GM21381 (cell line): ENCODE results near the gene CCDC32.
"Not testable (repeated sequence)": the region's sequence is repeated elsewhere in the genome, so short reads cannot be mapped to it uniquely, and the experiment has no call there.

Experiments used
- ATAC-seq: cut with Tn5 transposase; IDR thresholded peaks from one replicate; pipeline ENCODE4 v1.9.1; 2021; ENCODE audit warnings: mild to moderate bottlenecking, moderate library complexity; ENCODE audit not compliant: unreplicated experiment

The CCDC32 gene, protein sequence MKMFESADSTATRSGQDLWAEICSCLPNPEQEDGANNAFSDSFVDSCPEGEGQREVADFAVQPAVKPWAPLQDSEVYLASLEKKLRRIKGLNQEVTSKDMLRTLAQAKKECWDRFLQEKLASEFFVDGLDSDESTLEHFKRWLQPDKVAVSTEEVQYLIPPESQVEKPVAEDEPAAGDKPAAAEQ

DNA sequence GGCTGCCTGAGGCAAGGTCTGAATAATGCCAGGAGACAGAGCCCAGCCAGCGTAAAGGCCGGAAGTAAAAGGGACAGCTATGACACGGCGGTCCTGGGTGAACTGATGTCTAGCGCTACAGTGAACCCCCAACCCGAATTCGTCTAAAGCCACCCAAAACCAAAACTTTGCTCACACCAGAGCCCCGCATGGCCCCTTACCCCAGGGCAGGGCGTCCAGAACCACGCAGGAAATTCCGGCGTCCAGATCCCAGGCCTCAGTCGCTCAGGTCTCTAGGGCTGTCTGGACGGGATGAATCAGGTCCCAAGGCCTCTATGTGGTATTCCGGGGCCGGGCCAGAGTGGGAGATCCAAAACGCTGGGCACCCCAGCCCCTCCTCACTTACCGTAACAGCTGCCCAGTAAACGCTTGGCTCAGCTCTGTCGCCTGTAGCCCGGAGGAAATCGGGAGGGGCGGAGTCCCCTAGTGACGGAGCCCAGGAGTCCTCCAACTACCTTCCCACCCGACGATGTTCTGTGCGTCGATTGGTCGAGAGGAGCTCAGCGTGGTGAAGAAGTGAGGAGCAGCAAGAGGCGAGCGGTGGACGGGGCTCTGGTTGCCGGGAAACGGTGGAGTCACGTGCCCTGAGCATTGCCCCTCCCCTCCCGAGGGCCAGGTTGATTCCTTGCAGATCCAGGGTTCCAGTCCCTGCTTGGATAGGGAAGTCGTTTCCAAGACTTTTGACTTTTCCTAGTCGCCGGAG is at the start of gene CCDC32:
Gene CCDC32 (minus strand): TSS at position 452 of the 742 bp plus-strand sequence. CDS start 2,027 bp downstream, outside the sequence.
- ATAC-seq, result peak; percentile 94

GRCh38 chr15:40613080-40613479 is 48.2 kb upstream of the CCDC32 start:
- ATAC-seq, result no peak

GRCh38 chr15:40603935-40604334 is 39.1 kb upstream of the CCDC32 start:
- no peak for ATAC-seq

GRCh38 chr15:40600956-40601355 is 36.1 kb upstream of the CCDC32 start:
- ATAC-seq, result no peak

- ATAC-seq, result no peak
Measured at GRCh38 chr15:40598672-40599071, 33.8 kb upstream of the CCDC32 start.

DNA sequence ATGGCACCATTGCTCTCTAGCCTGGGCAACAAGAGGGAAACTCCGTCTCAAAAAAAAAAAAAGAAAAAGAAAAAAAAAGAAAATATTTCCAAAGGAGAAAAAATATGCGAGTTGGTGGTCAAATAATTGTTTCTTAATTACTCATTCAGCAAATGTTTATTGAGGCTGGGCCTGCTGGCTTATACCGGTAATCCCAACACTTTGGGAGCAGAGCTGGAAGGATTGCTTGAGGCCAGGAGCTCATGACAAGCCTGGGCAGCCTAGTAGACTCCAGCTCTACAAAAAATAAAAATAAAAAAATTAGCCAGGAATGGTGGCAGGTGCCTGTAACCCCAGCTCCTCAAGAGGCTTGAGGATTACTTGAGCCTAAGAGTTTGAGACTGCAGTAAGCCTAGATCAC is 33.3 kb upstream of the CCDC32 start:
- no peak for ATAC-seq

GRCh38 chr15:40597024-40597423 is 32.2 kb upstream of the CCDC32 start:
- ATAC-seq, result no peak

- ATAC-seq, result no peak
Measured at GRCh38 chr15:40595773-40596172, 30.9 kb upstream of the CCDC32 start.

DNA sequence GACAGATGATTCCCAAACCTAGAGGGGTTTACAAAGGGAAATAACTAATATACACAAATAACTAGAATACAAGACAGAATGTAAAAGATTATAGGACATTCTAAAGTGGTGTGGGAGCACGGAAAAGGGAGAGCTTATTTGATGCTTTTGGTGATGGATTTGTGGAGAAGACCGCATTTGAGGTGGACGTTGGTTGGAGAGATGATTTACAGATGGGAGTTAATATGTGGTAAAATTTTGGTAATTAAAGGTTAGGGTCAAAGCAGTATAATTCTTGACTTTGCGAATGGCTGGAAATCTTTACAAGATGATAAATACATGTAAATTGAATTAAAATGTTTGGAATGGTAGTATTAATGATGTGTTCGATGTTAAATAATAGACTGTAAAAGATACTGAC is 30.4 kb upstream of the CCDC32 start:
- ATAC-seq, result no peak

- ATAC-seq, result peak; percentile 47
Measured at GRCh38 chr15:40594429-40594836, 29.6 kb upstream of the CCDC32 start.

DNA sequence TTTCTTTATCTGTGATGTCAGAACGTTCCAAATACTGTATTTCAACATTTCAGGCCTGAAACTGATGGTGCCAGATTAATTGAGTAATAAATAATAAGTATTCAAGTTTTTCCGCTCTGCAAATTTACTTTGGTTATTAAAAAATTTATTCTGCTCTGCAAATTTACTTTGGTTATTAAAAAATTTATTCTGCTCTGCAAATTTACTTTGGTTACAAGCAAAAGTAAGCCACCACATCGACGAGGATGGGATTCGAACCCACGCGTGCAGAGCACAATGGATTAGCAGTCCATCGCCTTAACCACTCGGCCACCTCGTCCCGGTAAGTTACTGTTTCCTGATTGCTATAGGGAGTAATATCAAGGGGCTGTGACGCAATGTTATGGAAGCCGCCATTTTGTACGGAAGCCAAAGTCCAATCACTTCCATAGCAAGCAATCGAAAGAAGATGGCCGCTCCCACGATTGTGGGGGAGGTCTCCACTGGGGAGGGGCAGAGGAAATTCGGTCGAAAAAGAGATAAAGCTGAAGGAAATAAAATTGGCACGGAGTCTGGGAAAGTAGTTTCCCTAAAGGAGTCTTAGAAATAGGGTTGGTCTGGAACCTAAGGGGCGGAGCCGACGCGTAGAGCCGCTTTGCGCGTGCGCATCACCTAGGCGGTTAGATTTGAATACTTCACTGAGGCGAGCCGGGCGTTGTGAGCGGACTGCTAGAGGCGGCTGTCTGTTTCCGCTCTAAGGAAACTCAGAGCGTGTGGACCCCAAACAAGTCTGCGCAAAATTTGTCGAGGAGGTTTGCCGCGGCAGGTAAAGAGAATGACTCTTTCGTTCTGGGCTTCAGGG is 29.0 kb upstream of the CCDC32 start, which contains the start of gene KNL1:
Gene KNL1 (plus strand): TSS at position 662 of the 841 bp plus-strand sequence. CDS start 8,683 bp downstream, outside the sequence.
- ATAC-seq, result peak; percentile 64

GRCh38 chr15:40593165-40593564 is 28.3 kb upstream of the CCDC32 start:
- no peak for ATAC-seq

GRCh38 chr15:40591389-40591788 is 26.5 kb upstream of the CCDC32 start:
- no peak for ATAC-seq

DNA sequence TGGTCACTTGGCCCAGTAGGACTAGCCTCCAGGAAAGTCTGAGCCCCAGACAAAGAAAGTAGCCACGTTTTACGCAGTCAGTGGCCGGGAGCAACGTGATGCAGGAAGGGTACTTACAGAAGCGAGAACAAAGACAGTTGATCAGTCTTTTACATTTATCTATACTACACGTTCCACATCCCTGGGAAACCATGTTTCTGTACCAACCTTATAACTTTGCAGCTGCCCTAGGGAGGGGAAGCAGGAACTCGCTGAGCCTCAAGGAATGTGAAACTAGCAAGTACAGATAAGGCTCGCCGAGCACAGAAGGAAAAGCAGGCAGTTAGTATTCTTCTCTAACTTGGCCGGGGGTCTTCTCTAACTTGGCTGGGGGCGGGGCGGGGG is 25.8 kb upstream of the CCDC32 start:
- ATAC-seq, result no peak

GRCh38 chr15:40584191-40584590 is 19.3 kb upstream of the CCDC32 start:
- no peak for ATAC-seq

DNA sequence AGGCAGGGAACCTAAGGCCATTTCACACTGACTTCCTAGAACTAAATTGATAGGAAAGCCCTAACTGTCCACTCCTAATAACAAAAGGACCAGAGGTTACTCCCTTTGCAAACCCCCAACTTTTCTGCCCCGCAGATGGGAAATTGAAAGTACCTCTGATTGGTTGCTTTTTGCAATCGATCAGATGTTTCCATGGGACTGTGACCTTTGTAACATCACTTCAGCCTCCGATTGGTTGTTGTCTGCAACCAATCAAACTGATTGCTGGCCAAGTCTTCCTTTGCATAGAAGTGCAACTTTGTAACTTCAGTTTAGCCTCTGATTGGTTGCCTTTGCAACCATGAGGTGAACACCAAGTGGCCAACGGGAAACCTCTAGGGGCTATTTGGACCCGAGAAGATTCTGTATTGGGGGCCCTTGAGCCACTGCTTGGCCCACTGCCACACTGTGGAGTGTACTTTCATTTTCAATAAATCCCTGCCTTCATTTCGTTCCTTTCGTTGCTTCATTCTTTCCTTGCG is 17.9 kb upstream of the CCDC32 start:
- no peak for ATAC-seq

GRCh38 chr15:40581796-40582195 is 17.0 kb upstream of the CCDC32 start:
- not testable (repeated sequence) for ATAC-seq

DNA sequence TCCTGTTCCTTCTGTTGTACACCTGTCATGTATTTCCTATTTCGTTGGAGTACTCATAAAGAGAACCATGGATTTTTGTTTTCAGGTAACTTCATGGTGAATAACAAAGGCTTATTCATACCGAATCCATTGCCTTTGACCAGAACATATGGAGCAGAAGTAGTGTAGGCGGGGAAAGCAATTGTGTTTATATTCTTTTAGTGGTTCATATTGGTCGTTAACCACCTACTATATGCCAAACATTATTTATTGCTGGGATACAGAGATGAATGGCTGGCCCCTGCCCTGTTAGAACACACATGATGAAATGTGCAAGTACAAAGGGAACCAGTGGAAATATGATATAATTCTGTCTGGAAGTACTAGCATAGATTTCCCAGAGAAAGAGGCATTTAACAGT is 14.1 kb upstream of the CCDC32 start:
- no peak for ATAC-seq

DNA sequence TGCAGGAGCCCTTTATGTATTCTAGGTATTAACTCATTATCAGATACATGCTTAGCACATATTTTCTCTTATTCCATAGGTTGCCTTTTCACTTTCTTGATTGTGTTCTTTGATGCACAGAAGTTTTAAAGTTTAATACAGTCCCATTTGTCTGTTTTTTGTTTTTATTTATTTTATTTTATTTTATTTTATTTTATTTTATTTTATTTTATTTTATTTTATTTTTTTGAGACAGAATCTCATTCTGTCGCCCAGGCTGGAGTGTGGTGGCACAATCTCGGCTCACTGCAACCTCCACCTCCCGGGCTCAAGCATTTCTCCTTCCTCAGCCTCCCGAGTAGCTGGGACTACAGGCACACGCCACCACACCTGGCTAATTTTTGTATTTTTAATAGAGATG is 12.1 kb upstream of the CCDC32 start:
- ATAC-seq, result not testable (repeated sequence)

- no peak for ATAC-seq
Measured at GRCh38 chr15:40575113-40575512, 10.3 kb upstream of the CCDC32 start.
